HUES6 (cell line): ENCODE results near the gene MRPL19.

Source experiments
- H3K27ac ChIP-seq: 2 replicates; pipeline ENCODE4 v1.7.0; 2013; ENCODE audit warnings: low read depth, mild to moderate bottlenecking, low read length, inconsistent platforms
- H3K27me3 ChIP-seq: 2 replicates; pipeline ENCODE4 v1.6.1; 2013; ENCODE audit warnings: low read length; ENCODE audit not compliant: control insufficient read depth, insufficient read depth
- H3K36me3 ChIP-seq: 2 replicates; pipeline ENCODE4 v1.6.1; 2013; ENCODE audit warnings: low read length; ENCODE audit not compliant: control insufficient read depth, insufficient read depth
- H3K4me1 ChIP-seq: 2 replicates; pipeline ENCODE4 v1.6.1; 2013; ENCODE audit warnings: low read length; ENCODE audit not compliant: control insufficient read depth, insufficient read depth
- H3K4me3 ChIP-seq: 2 replicates; pipeline ENCODE4 v1.5.1; 2013; ENCODE audit warnings: low read depth, low read length
- H3K9ac ChIP-seq: one replicate; pipeline ENCODE4 v1.6.1; 2013; ENCODE audit warnings: mild to moderate bottlenecking, low read length
- H3K9me3 ChIP-seq: 2 replicates; pipeline ENCODE4 v1.6.1; 2013; ENCODE audit warnings: low read depth, low read length; ENCODE audit not compliant: control insufficient read depth, insufficient read depth

MRPL19 gene

GRCh38 chr2:75646583-75647425, at the start of gene MRPL19:
MRPL19 (plus strand) TSS chr2:75646783; CDS start chr2:75646808, 25 bp downstream.
- Histone ChIP-seq H3K27ac (peak within 1 kb of the TSS; percentile 92), H3K4me3 (peak within 1 kb of the TSS; percentile 79), H3K27me3 (no peaks in the 10 kb centered on the region), H3K36me3 (peaks cover 31% of the 10 kb centered on the region), H3K9ac (peak within 1 kb of the TSS; percentile 88), H3K4me1 (peaks cover 3% of the 10 kb centered on the region; the same call in 1 of the 2 replicates), H3K9me3 (no peaks in the 10 kb centered on the region)

GRCh38 chr2:75596784-75597183, 49.8 kb upstream of the MRPL19 start:
- H3K27ac ChIP-seq, result no peak overlapping the region
- H3K4me1 ChIP-seq, result no peaks in the 10 kb centered on the region

DNA sequence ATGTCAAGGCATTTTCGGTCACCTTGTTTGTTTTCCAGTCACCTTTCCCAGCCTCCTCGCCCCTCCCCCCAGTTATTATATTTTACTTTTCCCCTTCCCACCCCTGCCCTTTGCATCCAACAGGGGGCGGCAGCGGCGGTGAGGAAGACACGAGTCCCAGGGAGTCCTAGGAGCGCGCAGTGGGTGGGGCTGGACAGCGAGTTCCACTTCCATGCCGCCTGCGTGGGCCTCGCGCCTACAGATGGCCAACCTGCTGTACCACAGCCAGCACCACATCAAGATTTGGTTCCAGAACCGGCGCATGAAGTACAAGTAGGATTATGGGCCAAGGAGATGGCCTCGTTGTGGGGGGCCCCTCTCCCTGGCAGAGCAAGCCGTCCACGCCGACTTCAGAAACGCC, 48.6 kb upstream of the MRPL19 start:
- no peaks in the 10 kb centered on the region for H3K4me1 ChIP-seq

More at GRCh38 chr2:75596784-75597183, 49.8 kb upstream of the MRPL19 start:
- H3K9ac ChIP-seq, result no peak overlapping the region
- H3K36me3 ChIP-seq, result no peaks in the 10 kb centered on the region
- H3K4me3 ChIP-seq, result no peak overlapping the region
- no peaks in the 10 kb centered on the region for H3K9me3 ChIP-seq
- no peaks in the 10 kb centered on the region for H3K27me3 ChIP-seq

DNA sequence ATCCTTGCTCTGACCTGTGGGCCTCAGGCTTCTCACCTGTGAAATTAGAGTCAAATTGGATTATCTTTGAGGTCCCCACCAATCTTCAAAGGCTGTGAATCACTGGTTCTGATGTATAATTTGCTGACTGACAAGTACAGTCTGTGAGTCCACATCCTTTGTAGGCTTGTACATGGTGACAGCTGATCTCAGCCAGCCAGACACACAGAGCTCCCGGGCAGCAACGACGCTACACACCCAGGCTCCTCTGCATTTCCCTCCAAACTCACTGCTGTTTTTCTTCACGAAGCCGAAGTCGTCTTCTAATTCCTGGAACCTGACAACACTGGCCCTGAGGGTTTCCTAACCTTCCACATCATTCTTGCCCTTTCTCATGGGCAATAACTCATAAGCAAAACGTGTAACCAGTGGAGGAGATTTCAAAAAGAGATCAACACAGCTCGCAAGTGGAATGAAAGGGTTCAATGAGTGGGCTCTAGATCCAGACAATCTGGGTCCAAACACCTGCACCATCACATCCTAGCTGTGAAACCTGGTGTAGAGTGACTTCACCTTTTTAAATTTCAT, 47.9 kb upstream of the MRPL19 start:
- Histone ChIP-seq H3K9ac (no peak overlapping the region), H3K27me3 (no peaks in the 10 kb centered on the region), H3K36me3 (no peaks in the 10 kb centered on the region), H3K4me1 (no peaks in the 10 kb centered on the region), H3K4me3 (no peak overlapping the region), H3K27ac (no peak overlapping the region), H3K9me3 (no peaks in the 10 kb centered on the region)

More for the DNA sequence above, 48.6 kb upstream of the MRPL19 start:
- Histone ChIP-seq H3K9me3 (no peaks in the 10 kb centered on the region), H3K27me3 (no peaks in the 10 kb centered on the region), H3K27ac (no peak overlapping the region), H3K4me3 (no peak overlapping the region), H3K36me3 (no peaks in the 10 kb centered on the region), H3K9ac (no peak overlapping the region)

- Histone ChIP-seq H3K27me3 (no peaks in the 10 kb centered on the region), H3K4me1 (no peaks in the 10 kb centered on the region), H3K4me3 (no peak overlapping the region), H3K9me3 (no peaks in the 10 kb centered on the region; the same call in 1 of the 2 replicates), H3K27ac (no peak overlapping the region), H3K9ac (no peak overlapping the region), H3K36me3 (no peaks in the 10 kb centered on the region)
These were observed 46.0 kb upstream of the MRPL19 start for GRCh38 chr2:75600461-75601011.

GRCh38 chr2:75602724-75603342, 43.8 kb upstream of the MRPL19 start:
- Histone ChIP-seq H3K9ac (no peak overlapping the region), H3K27me3 (no peaks in the 10 kb centered on the region), H3K4me3 (no peak overlapping the region), H3K27ac (no peak overlapping the region), H3K4me1 (peaks cover 10% of the 10 kb centered on the region), H3K36me3 (no peaks in the 10 kb centered on the region), H3K9me3 (no peaks in the 10 kb centered on the region; the same call in 1 of the 2 replicates)

DNA sequence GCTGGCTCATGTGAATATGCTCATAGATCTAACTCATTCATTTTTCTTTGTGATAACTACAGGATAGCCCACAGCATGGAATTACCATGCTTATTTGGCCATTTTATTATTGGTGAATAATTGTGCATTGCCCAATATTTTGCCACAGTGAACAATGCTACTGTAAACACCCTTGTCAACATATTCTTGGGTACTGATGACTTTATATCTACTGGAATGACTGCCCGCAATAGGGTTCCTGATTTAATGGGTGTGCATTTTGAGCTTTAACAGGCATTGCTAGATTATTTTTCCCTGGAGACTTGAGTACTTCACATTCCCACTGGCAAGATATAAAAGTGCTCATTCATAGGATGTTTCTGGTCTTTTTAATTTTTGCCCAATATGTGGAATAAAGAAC, 43.1 kb upstream of the MRPL19 start:
- no peak overlapping the region for H3K4me3 ChIP-seq
- no peak overlapping the region for H3K27ac ChIP-seq
- no peaks in the 10 kb centered on the region for H3K27me3 ChIP-seq

GRCh38 chr2:75604484-75604883, 42.1 kb upstream of the MRPL19 start:
- Histone ChIP-seq H3K4me3 (no peak overlapping the region), H3K9ac (no peak overlapping the region), H3K27me3 (no peaks in the 10 kb centered on the region), H3K4me1 (peaks cover 14% of the 10 kb centered on the region), H3K27ac (no peak overlapping the region), H3K9me3 (no peaks in the 10 kb centered on the region; the same call in 1 of the 2 replicates), H3K36me3 (no peaks in the 10 kb centered on the region)

More for the DNA sequence above, 43.1 kb upstream of the MRPL19 start:
- Histone ChIP-seq H3K9ac (no peak overlapping the region), H3K36me3 (no peaks in the 10 kb centered on the region), H3K9me3 (no peaks in the 10 kb centered on the region; the same call in 1 of the 2 replicates), H3K4me1 (peaks cover 11% of the 10 kb centered on the region)

- Histone ChIP-seq H3K4me3 (no peak overlapping the region), H3K27ac (no peak overlapping the region), H3K9ac (no peak overlapping the region), H3K36me3 (no peaks in the 10 kb centered on the region), H3K4me1 (peaks cover 14% of the 10 kb centered on the region), H3K9me3 (no peaks in the 10 kb centered on the region; the same call in 1 of the 2 replicates), H3K27me3 (peaks cover 7% of the 10 kb centered on the region)
These were observed 40.6 kb upstream of the MRPL19 start for GRCh38 chr2:75605770-75606529.

DNA sequence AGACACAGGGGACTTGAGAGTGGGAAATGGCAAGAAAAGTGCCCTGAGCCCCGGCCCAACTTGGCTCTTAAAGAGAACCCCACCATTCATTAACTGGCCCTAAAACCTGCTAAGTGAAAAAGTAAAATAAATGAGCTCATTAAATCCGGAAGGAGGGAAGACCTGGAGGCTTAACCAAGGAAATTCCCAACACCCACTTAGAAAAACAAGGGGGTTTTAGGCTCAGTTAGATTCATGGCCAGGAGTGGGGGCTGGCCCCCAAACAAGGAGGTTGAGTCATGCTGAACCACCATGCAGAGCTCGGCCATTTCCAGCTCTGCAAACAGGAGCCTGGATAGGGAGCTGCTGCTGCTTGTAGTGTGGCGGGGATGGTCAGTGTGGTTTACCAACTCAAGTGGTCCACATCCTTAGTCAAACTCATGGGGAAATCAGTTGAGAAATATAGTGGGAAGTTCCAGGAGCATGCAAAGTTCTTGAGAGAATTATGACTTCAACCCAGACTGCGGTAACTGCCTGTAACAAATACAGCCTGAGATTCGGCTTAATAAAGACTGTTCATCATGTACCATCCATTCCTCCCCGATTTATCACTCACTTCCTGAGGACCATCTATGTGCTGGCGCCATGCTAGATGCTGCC, 39.7 kb upstream of the MRPL19 start:
- Histone ChIP-seq H3K36me3 (no peaks in the 10 kb centered on the region), H3K9ac (no peak overlapping the region), H3K4me1 (peaks cover 14% of the 10 kb centered on the region), H3K4me3 (no peak overlapping the region), H3K27ac (no peak overlapping the region), H3K9me3 (no peaks in the 10 kb centered on the region; the same call in 1 of the 2 replicates), H3K27me3 (peaks cover 7% of the 10 kb centered on the region)
